DOHH2 (cell line): Measurements from ENCODE around the gene GLP2R.

Source experiments
- H3F3A ChIP-seq: fragments of 200-600 bp; sonication (generic), shearing (Covaris generic); 2 replicates; pipeline ENCODE4 v1.6.0; 2016; ENCODE audit warnings: antibody characterized with exemption, mild to moderate bottlenecking; ENCODE audit not compliant: control insufficient read depth, insufficient read depth
- H3K27ac ChIP-seq: fragments of 200-600 bp; sonication (generic); 2 replicates; pipeline ENCODE4 v1.5.1; 2014; ENCODE audit warnings: low read depth, mild to moderate bottlenecking, low read length, moderate library complexity
- H3K27me3 ChIP-seq: fragments of 200-600 bp; sonication (generic); 2 replicates; pipeline ENCODE4 v1.6.1; 2014; ENCODE audit warnings: mild to moderate bottlenecking, low read length, mixed read lengths; ENCODE audit not compliant: control insufficient read depth
- H3K36me3 ChIP-seq: fragments of 200-600 bp; sonication (generic); 2 replicates; pipeline ENCODE4 v1.6.1; 2014; ENCODE audit warnings: mild to moderate bottlenecking, low read length, moderate library complexity, mixed read lengths; ENCODE audit not compliant: control insufficient read depth
- H3K4me1 ChIP-seq: fragments of 200-600 bp; sonication (generic); 2 replicates; pipeline ENCODE4 v1.6.1; 2014; ENCODE audit warnings: mild to moderate bottlenecking, low read length, mixed read lengths; ENCODE audit not compliant: control insufficient read depth
- H3K4me2 ChIP-seq: fragments of 200-600 bp; sonication (generic); 2 replicates; pipeline ENCODE4 v1.6.0; 2014; ENCODE audit warnings: mild to moderate bottlenecking, low read length, moderate library complexity
- H3K4me3 ChIP-seq: fragments of 200-600 bp; sonication (generic); 2 replicates; pipeline ENCODE4 v1.5.1; 2014; ENCODE audit warnings: mild to moderate bottlenecking, low read length, mixed read lengths
- H3K79me2 ChIP-seq: fragments of 200-600 bp; sonication (generic); 2 replicates; pipeline ENCODE4 v1.6.1; 2014; ENCODE audit warnings: mild to moderate bottlenecking, low read length, mixed read lengths; ENCODE audit not compliant: control insufficient read depth
- H3K9me2 ChIP-seq: fragments of 200-600 bp; sonication (generic); replicated peaks from 2 replicates; pipeline ENCODE4 v1.6.1; 2014; ENCODE audit warnings: mild to moderate bottlenecking, low read length, mixed read lengths; ENCODE audit not compliant: control insufficient read depth
- H3K9me3 ChIP-seq: fragments of 200-600 bp; sonication (generic); 2 replicates; pipeline ENCODE4 v1.6.1; 2014; ENCODE audit warnings: antibody characterized with exemption, low read length, mixed read lengths; ENCODE audit not compliant: control insufficient read depth, insufficient read depth
- H4K20me1 ChIP-seq: fragments of 200-600 bp; sonication (generic); 2 replicates; pipeline ENCODE4 v1.6.0; 2014; ENCODE audit warnings: low read depth, mild to moderate bottlenecking, antibody characterized with exemption, low read length, moderate library complexity; ENCODE audit not compliant: control insufficient read depth, insufficient read depth
- EZH2phosphoT487 ChIP-seq: fragments of 200-600 bp; sonication (generic); IDR thresholded peaks from 2 replicates; pipeline ENCODE4 v1.6.1; 2017; ENCODE audit warnings: borderline replicate concordance, mild to moderate bottlenecking, antibody characterized with exemption, low read length, moderate library complexity, mixed read lengths
- TF ChIP-seq, protein P1 (sequence below): fragments of 200-600 bp; sonication (generic); IDR thresholded peaks from one replicate; pipeline ENCODE4 v1.5.1; 2014; ENCODE audit warnings: antibody characterized with exemption, mild to moderate bottlenecking, low read depth, low read length; ENCODE audit not compliant: poor library complexity, severe bottlenecking

GLP2R gene

DNA sequence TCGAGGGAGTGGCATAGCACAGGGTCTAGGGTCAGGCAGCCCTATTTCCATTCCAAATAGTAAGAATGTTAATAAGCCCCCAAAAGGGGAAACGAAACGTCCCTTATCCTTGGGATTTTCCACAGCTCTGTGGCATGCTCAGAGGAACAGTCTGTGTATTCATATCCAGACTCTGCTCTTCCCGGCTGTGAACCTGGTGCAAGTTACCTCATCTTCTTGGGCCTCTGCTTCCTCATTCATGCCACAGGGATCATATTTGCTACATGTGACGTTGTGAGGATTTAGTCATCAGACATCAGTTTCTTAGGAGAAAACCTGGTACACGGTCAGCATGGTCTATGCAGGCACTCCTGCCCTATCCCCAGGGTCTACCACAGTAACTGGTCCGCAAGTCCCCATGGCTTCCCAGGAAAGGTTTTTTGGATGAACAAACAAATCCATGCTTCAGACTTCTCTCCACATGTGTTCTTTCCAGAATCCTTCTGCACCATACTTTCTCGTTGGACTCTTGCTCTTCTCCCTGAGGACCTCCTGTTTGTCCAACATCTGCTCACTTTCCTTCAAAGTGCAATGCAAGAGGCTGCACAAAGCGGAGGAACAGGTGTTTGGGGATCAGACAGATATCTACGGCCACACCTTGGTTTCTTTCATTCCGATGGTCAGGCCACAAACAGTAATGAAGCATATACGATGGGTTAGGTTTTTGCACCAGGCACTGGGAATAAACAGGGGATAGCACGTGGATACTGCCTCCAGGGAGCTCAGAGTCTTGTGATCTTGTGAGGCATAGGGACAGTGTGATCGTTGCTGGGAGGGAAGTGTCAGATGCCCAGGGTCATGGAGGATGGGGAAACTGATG, 17.7 kb downstream of the GLP2R start:
- Histone ChIP-seq H3K9me3 (no peaks in the 10 kb centered on the region), H3K79me2 (no peaks in the 10 kb centered on the region), H3K4me3 (no peak overlapping the region), H4K20me1 (no peaks in the 10 kb centered on the region), H3K27me3 (no peaks in the 10 kb centered on the region), H3K9me2 (no peaks in the 10 kb centered on the region), H3K36me3 (no peaks in the 10 kb centered on the region), H3K4me2 (no peak overlapping the region), H3K27ac (no peak overlapping the region), H3F3A (no peaks in the 10 kb centered on the region), H3K4me1 (no peaks in the 10 kb centered on the region)
- TF ChIP-seq, protein P1, sequence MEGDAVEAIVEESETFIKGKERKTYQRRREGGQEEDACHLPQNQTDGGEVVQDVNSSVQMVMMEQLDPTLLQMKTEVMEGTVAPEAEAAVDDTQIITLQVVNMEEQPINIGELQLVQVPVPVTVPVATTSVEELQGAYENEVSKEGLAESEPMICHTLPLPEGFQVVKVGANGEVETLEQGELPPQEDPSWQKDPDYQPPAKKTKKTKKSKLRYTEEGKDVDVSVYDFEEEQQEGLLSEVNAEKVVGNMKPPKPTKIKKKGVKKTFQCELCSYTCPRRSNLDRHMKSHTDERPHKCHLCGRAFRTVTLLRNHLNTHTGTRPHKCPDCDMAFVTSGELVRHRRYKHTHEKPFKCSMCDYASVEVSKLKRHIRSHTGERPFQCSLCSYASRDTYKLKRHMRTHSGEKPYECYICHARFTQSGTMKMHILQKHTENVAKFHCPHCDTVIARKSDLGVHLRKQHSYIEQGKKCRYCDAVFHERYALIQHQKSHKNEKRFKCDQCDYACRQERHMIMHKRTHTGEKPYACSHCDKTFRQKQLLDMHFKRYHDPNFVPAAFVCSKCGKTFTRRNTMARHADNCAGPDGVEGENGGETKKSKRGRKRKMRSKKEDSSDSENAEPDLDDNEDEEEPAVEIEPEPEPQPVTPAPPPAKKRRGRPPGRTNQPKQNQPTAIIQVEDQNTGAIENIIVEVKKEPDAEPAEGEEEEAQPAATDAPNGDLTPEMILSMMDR, result no peak
- no peak for TF ChIP-seq EZH2phosphoT487

- Histone ChIP-seq H3K79me2 (no peaks in the 10 kb centered on the region), H3K4me2 (no peak overlapping the region), H3F3A (no peaks in the 10 kb centered on the region), H3K36me3 (no peaks in the 10 kb centered on the region), H3K27ac (no peak overlapping the region), H3K27me3 (no peaks in the 10 kb centered on the region), H3K9me2 (no peaks in the 10 kb centered on the region), H4K20me1 (no peaks in the 10 kb centered on the region), H3K4me1 (no peaks in the 10 kb centered on the region), H3K4me3 (no peak overlapping the region), H3K9me3 (no peaks in the 10 kb centered on the region)
- TF ChIP-seq, protein P1, result no peak
- no peak for TF ChIP-seq EZH2phosphoT487
These were observed 18.4 kb downstream of the GLP2R start for GRCh38 chr17:9844153-9844552.

GRCh38 chr17:9845306-9845705, 19.6 kb downstream of the GLP2R start:
- Histone ChIP-seq H4K20me1 (no peaks in the 10 kb centered on the region), H3K9me3 (no peaks in the 10 kb centered on the region), H3F3A (no peaks in the 10 kb centered on the region), H3K79me2 (no peaks in the 10 kb centered on the region), H3K36me3 (no peaks in the 10 kb centered on the region), H3K4me1 (no peaks in the 10 kb centered on the region), H3K27ac (no peak overlapping the region), H3K9me2 (no peaks in the 10 kb centered on the region), H3K4me2 (no peak overlapping the region), H3K4me3 (no peak overlapping the region), H3K27me3 (no peaks in the 10 kb centered on the region)
- TF ChIP-seq EZH2phosphoT487, result no peak
- TF ChIP-seq, protein P1, result no peak
